HuH-7 (cell line): Measurements from ENCODE around the gene ZNF211.

Experiments used
- DNase-seq: peaks from one replicate; pipeline ENCODE4 v3.0.0; 2011; ENCODE audit warnings: low spot score

Gene ZNF211

GRCh38 chr19:57656346-57656745 is 23.4 kb downstream of the ZNF211 start:
- DNase-seq: no peak

DNA sequence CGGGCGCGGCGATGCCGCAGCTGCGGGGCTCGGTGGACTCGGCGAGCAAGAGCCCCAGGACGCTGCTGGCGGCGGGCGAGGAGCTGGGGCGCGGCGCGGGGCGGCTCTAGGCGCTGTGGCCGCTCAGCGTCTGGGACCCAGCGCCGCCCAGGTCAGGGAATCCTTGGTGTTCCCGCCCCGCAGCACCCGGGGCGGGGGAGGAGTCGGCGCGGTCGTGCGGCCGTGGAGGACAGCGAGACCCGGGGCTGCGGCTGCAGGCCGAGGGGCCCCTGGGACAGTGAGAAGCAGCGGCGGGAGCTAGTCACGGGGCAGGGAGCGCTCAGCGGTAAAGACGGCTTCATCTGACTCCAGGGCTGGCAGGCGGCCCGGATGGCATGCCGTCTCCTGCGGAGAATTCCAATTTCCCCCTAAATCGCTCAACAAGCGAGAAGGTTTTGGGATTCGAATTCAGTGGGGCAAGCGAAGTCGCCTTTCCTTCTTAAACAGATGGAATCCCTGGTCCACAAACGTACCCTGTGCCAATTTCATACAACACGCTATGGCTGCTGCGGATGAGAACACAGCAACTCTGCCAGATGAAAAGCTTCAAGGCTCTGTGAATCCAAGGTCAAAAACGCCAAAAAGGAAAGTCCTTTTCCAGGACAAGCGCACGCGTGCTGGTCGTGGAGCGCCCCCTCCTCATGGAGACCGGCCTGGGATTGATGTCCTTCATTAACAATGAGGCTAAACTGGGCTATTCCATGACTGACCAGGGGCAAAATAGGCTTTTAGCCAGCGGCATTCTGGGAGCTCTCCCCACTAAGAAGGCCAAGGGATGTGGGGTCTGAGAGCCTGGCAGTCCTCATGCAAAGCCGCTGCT is 31.5 kb downstream of the ZNF211 start:
- peak; percentile 56 for DNase-seq

DNA sequence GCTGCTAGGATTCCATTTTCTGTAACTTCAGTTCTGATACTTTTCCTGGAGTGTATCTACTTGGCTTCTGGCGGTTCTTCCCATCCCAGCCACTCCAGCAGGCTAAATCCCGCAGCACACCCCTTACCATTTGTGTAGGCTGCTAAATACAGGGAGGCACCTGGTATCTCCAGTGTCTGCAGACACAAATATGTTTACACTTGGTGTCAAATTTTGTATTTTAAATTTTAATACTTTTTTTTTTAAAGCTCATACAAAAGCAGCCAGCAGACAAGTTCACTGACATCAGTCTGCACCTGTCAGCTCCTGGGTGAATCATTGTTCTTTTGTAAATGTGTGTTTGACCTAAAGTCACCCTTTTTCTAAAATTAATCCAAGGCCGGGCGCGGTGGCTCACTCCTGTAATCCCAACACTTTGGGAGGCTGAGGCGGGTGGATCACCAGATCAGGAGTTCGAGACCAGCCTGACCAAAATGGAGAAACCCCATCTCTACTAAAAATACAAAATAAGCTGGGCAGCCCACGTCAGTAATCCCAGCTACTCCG is 32.4 kb downstream of the ZNF211 start:
- no peak for DNase-seq

GRCh38 chr19:57667228-57667627 is 34.3 kb downstream of the ZNF211 start:
- DNase-seq: no peak

GRCh38 chr19:57668635-57669034 is 35.7 kb downstream of the ZNF211 start, which contains the start of gene ZSCAN4:
TSS of gene ZSCAN4 (plus strand) at chr19:57668935. CDS start at chr19:57676146, 7,211 bp downstream.
- no peak for DNase-seq

DNA sequence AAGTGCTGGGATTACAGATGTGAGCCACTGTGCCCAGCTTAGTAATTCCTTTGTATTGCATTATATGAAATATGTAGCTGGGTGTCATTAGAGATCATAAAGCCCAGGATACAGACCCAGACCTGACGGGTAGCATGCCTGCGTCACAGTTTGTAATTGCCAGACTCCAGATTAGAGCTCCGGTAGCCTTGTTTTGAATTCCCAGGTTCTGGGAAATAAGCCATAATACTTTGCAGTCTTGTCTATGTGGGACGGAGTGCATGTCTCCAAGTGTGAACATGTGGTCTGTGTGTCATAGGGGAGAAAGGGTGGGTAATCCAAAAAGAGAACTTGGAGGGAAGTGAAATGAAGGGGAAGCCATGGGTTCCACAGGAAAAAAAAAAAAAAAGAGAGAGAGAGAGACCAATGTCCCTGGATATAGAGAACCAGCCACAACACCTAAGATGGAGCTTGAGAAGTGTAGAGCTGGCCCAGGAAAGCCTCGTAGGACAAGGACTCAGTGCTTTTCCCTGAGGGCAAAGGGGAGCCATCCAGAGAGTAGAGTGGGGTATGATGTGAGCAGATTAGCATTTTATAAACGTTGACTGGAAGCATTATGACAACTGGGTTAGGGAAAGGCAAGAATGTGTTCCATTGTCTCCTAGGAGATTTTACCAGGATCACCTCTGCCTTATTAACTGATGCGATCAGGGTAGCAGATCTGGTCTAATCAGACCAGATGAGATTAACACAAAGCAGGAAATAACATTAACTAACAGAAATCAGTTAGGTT is 38.3 kb downstream of the ZNF211 start:
- no peak for DNase-seq

- DNase-seq: no peak
Measured at GRCh38 chr19:57672466-57672865, 39.5 kb downstream of the ZNF211 start.

GRCh38 chr19:57675881-57676280 is 42.9 kb downstream of the ZNF211 start:
- no peak for DNase-seq

- no peak for DNase-seq
Measured at GRCh38 chr19:57682226-57682766, 49.3 kb downstream of the ZNF211 start.

DNA sequence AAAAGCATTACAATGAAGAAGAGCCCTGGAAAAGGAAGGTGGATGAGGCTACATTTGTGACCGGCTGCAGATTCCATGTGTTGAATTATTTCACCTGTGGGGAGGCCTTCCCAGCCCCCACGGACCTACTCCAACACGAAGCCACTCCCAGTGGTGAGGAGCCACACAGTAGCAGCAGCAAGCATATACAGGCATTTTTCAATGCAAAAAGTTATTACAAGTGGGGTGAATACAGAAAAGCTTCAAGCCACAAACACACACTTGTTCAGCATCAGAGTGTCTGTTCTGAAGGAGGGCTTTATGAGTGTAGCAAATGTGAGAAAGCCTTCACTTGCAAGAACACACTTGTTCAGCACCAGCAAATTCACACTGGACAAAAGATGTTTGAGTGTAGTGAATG is 53.8 kb downstream of the ZNF211 start:
- no peak for DNase-seq

- DNase-seq: no peak
Measured at GRCh38 chr19:57687363-57688010, 54.5 kb downstream of the ZNF211 start.

GRCh38 chr19:57688011-57688763 is 55.2 kb downstream of the ZNF211 start:
- no peak for DNase-seq

- no peak for DNase-seq
Measured at GRCh38 chr19:57689750-57690149, 56.8 kb downstream of the ZNF211 start.
